HG03135 (cell line): ENCODE results near the gene MLLT1.

Experiments
- ATAC-seq: cut with Tn5 transposase; IDR thresholded peaks from one replicate; pipeline ENCODE4 v1.9.1; 2021; ENCODE audit warnings: mild to moderate bottlenecking, moderate library complexity; ENCODE audit not compliant: unreplicated experiment

MLLT1 gene

GRCh38 chr19:6260376-6260775 lies 19.4 kb downstream of the MLLT1 start:
- ATAC-seq = no peak

GRCh38 chr19:6259312-6259861 lies 20.4 kb downstream of the MLLT1 start:
- no peak for ATAC-seq

- ATAC-seq = no peak
These were observed 20.9 kb downstream of the MLLT1 start for GRCh38 chr19:6258812-6259311.

- no peak for ATAC-seq
These were observed 25.6 kb downstream of the MLLT1 start for GRCh38 chr19:6253954-6254733.

- ATAC-seq = no peak
These were observed 27.7 kb downstream of the MLLT1 start for GRCh38 chr19:6252066-6252465.

GRCh38 chr19:6250909-6251308 lies 28.9 kb downstream of the MLLT1 start:
- no peak for ATAC-seq

GRCh38 chr19:6250024-6250615 lies 29.7 kb downstream of the MLLT1 start:
- no peak for ATAC-seq

GRCh38 chr19:6249296-6249695 lies 30.5 kb downstream of the MLLT1 start:
- ATAC-seq = no peak

- no peak for ATAC-seq
These were observed 30.9 kb downstream of the MLLT1 start for GRCh38 chr19:6248844-6249243.

GRCh38 chr19:6248341-6248740 lies 31.4 kb downstream of the MLLT1 start:
- ATAC-seq = no peak

GRCh38 chr19:6247007-6247288 lies 32.8 kb downstream of the MLLT1 start:
- no peak for ATAC-seq

- no peak for ATAC-seq
These were observed 33.4 kb downstream of the MLLT1 start for GRCh38 chr19:6246174-6247006.

GRCh38 chr19:6242677-6243076 lies 37.1 kb downstream of the MLLT1 start:
- ATAC-seq = no peak

- no peak for ATAC-seq
These were observed 37.9 kb downstream of the MLLT1 start for GRCh38 chr19:6241680-6242377.

- no peak for ATAC-seq
These were observed 38.7 kb downstream of the MLLT1 start for GRCh38 chr19:6241056-6241455.

- ATAC-seq = no peak
These were observed 39.7 kb downstream of the MLLT1 start for GRCh38 chr19:6239871-6240676.

GRCh38 chr19:6239401-6239844 lies 40.4 kb downstream of the MLLT1 start:
- ATAC-seq = no peak

GRCh38 chr19:6238643-6239281 lies 41.0 kb downstream of the MLLT1 start:
- ATAC-seq = no peak

GRCh38 chr19:6238256-6238642 lies 41.5 kb downstream of the MLLT1 start:
- no peak for ATAC-seq
